Coronary artery (tissue), 2 donors: Measurements from ENCODE around the gene CACYBP.

Experiments used
- DNase-seq: peaks from one replicate; pipeline ENCODE4 v3.0.0-alpha.2; 2017; ENCODE audit warnings: low spot score
- H3K27ac ChIP-seq, 2 donors: fragments of 200-600 bp; sonication (generic); one replicate each; pipeline ENCODE4 v1.5.1; 2016 to 2019
- H3K4me3 ChIP-seq: fragments of 200-600 bp; sonication (generic); 2 replicates; pipeline ENCODE4 v1.5.1; 2016; ENCODE audit warnings: mild to moderate bottlenecking, moderate library complexity
- CTCF ChIP-seq: fragments of 200-600 bp; sonication (generic); IDR thresholded peaks from one replicate; pipeline ENCODE4 v1.5.1; 2019; ENCODE audit warnings: antibody characterized with exemption

CACYBP gene

GRCh38 chr1:174999936-175000696, at the start of gene CACYBP:
TSS of gene CACYBP (plus strand) at chr1:174999947. CDS start at chr1:175000181, 234 bp downstream.
- Histone ChIP-seq H3K4me3 (peak within 1 kb of the TSS; percentile 80), H3K27ac (peak within 1 kb of the TSS; percentile 95 to 97)
- TF ChIP-seq CTCF = no peak
- peak; percentile 86 for DNase-seq

GRCh38 chr1:174953285-174954072, 46.3 kb upstream of the CACYBP start:
- Histone ChIP-seq H3K27ac (no peak overlapping the region), H3K4me3 (no peak overlapping the region)
- no peak for DNase-seq

GRCh38 chr1:174954073-174954460, 45.7 kb upstream of the CACYBP start:
- Histone ChIP-seq H3K27ac (no peak overlapping the region), H3K4me3 (no peak overlapping the region)
- DNase-seq = no peak
- no peak for TF ChIP-seq CTCF

More at GRCh38 chr1:174953285-174954072, 46.3 kb upstream of the CACYBP start:
- TF ChIP-seq CTCF = no peak

- Histone ChIP-seq H3K4me3 (no peak overlapping the region), H3K27ac (no peak overlapping the region)
- no peak for TF ChIP-seq CTCF
- no peak for DNase-seq
These were observed 44.8 kb upstream of the CACYBP start for GRCh38 chr1:174954671-174955669.

- no peak for TF ChIP-seq CTCF
- Histone ChIP-seq H3K27ac (no peak overlapping the region), H3K4me3 (no peak overlapping the region)
- no peak for DNase-seq
These were observed 43.7 kb upstream of the CACYBP start for GRCh38 chr1:174956086-174956485.

- no peak for TF ChIP-seq CTCF
- no peak overlapping the region for H3K4me3 ChIP-seq
- no peak overlapping the region for H3K27ac ChIP-seq
- DNase-seq = no peak
These were observed 42.8 kb upstream of the CACYBP start for GRCh38 chr1:174956976-174957375.
